PC-3 (cell line): ENCODE measurements around the gene CDC6.

Source experiments
- EZH2 ChIP-seq: fragments of 300-600 bp; sonication (generic); IDR thresholded peaks from one replicate; pipeline ENCODE4 v1.6.1; 2017; ENCODE audit warnings: antibody characterized with exemption, mild to moderate bottlenecking, low read length; ENCODE audit not compliant: unreplicated experiment
- EZH2phosphoT487 ChIP-seq: fragments of 300-600 bp; sonication (generic); IDR thresholded peaks from 2 replicates; pipeline ENCODE4 v1.6.1; 2018; ENCODE audit warnings: mild to moderate bottlenecking, antibody characterized with exemption, low read length, borderline replicate concordance
- TF ChIP-seq, protein P1 (sequence below): fragments of 300-600 bp; sonication (generic); conservative IDR thresholded peaks from 2 replicates; pipeline ENCODE4 v1.5.1; 2017; ENCODE audit warnings: antibody characterized with exemption, low read depth, mild to moderate bottlenecking, low read length

DNA sequence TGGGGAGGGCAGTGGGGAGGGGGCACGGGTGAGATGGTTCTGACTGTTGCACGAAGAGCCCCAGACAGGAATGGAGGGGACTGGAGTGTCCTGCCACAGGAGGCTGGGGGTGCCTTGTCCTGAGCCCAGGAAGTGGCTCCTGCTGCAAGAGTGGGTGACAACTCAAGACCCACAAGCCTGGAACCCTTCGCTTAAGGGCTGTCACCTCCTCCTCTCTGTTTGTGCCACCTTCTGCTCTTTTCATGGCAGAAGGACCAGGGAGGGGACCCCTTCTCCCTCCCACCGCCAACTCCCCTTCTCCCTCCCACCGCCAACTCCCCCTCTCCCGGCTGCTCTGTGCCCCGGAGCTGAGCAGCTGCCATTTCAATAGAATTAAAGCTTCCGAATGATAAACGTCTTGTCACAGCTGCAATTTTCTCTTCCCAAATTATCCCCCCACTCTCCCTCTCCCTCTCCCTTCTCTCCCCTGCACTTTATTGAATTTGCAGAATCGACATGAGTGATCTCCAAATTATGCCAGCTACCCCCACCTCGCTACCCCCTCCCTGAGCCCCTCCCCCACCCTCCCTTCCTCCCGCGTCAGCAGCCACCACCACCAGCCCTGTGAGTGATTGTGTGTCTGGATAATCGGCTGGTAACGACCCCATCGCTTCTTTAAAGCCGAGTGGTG, 63.1 kb downstream of the CDC6 start:
- TF ChIP-seq EZH2 (no peak), EZH2phosphoT487 (no peak)
- TF ChIP-seq, protein P1, sequence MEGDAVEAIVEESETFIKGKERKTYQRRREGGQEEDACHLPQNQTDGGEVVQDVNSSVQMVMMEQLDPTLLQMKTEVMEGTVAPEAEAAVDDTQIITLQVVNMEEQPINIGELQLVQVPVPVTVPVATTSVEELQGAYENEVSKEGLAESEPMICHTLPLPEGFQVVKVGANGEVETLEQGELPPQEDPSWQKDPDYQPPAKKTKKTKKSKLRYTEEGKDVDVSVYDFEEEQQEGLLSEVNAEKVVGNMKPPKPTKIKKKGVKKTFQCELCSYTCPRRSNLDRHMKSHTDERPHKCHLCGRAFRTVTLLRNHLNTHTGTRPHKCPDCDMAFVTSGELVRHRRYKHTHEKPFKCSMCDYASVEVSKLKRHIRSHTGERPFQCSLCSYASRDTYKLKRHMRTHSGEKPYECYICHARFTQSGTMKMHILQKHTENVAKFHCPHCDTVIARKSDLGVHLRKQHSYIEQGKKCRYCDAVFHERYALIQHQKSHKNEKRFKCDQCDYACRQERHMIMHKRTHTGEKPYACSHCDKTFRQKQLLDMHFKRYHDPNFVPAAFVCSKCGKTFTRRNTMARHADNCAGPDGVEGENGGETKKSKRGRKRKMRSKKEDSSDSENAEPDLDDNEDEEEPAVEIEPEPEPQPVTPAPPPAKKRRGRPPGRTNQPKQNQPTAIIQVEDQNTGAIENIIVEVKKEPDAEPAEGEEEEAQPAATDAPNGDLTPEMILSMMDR: no peak
